ENCODE data around the gene CSE1L. TPM values are rescaled to one million over a fixed set of nuclear protein-coding genes. Genes with fewer than 3 reads are reported as not detected.
"Not testable (repeated sequence)": the region's sequence is repeated elsewhere in the genome, so short reads cannot be mapped to it uniquely, and the experiment has no call there.

Gene CSE1L
- total RNA-seq, 3 donors from 2014 or later, result 22.4 to 40.0 (median 32.9) TPM

- intact Hi-C loops (cut with DNase I, micrococcal nuclease), result no loop called here
- no peak overlapping the region for H3K4me3 ChIP-seq
- no peaks in the 10 kb centered on the region for H3K9me3 ChIP-seq
- no peaks in the 10 kb centered on the region for H3K4me1 ChIP-seq (ENCODE audit: low read depth)
- DNase-seq (no peak), ATAC-seq (no peak)
- H3K36me3 ChIP-seq (ENCODE audit: low read depth), result no peaks in the 10 kb centered on the region
- TF ChIP-seq CTCF (IDR thresholded peaks at IDR 0.05), result no peak
These were observed 52.0 kb downstream of the CSE1L start for GRCh38 chr20:49098136-49098535.

- Histone ChIP-seq H3K9me3 (no peaks in the 10 kb centered on the region), H3K4me1 (ENCODE audit: low read depth) (no peaks in the 10 kb centered on the region), H3K36me3 (ENCODE audit: low read depth) (no peaks in the 10 kb centered on the region), H3K4me3 (no peak overlapping the region)
- DNase-seq (no peak), ATAC-seq (no peak)
- no peak for TF ChIP-seq CTCF (IDR thresholded peaks at IDR 0.05)
- intact Hi-C loops (cut with DNase I, micrococcal nuclease), result no loop called here
These were observed 52.9 kb downstream of the CSE1L start for GRCh38 chr20:49099011-49099410.

- intact Hi-C loops (cut with DNase I, micrococcal nuclease); H3K4me3 ChIP-seq; H3K9me3 ChIP-seq; DNase-seq; H3K36me3 ChIP-seq (ENCODE audit: low read depth); ATAC-seq; H3K4me1 ChIP-seq (ENCODE audit: low read depth): not testable (repeated sequence)
These were observed 54.2 kb downstream of the CSE1L start for GRCh38 chr20:49100292-49100691.

GRCh38 chr20:49100972-49101371, 54.9 kb downstream of the CSE1L start:
- no peaks in the 10 kb centered on the region for H3K4me1 ChIP-seq (ENCODE audit: low read depth)
- intact Hi-C loops (cut with DNase I, micrococcal nuclease), result no loop called here
- H3K36me3 ChIP-seq (ENCODE audit: low read depth), result no peaks in the 10 kb centered on the region
- no peak overlapping the region for H3K4me3 ChIP-seq
- TF ChIP-seq CTCF (IDR thresholded peaks at IDR 0.05), result no peak
- ATAC-seq, result peak; percentile 28
- DNase-seq, result no peak
- no peaks in the 10 kb centered on the region for H3K9me3 ChIP-seq

GRCh38 chr20:49103019-49103418, 56.9 kb downstream of the CSE1L start:
- no peak for TF ChIP-seq CTCF (IDR thresholded peaks at IDR 0.05)
- Histone ChIP-seq H3K9me3 (no peaks in the 10 kb centered on the region), H3K4me1 (ENCODE audit: low read depth) (no peaks in the 10 kb centered on the region), H3K36me3 (ENCODE audit: low read depth) (no peaks in the 10 kb centered on the region), H3K4me3 (no peak overlapping the region)
- ATAC-seq (no peak), DNase-seq (no peak)
- intact Hi-C loops (cut with DNase I, micrococcal nuclease), result no loop called here

GRCh38 chr20:49103647-49104364, 57.7 kb downstream of the CSE1L start:
- Histone ChIP-seq H3K9me3 (no peaks in the 10 kb centered on the region), H3K36me3 (ENCODE audit: low read depth) (no peaks in the 10 kb centered on the region), H3K4me1 (ENCODE audit: low read depth) (no peaks in the 10 kb centered on the region), H3K4me3 (no peak overlapping the region)
- no peak for TF ChIP-seq CTCF (IDR thresholded peaks at IDR 0.05)
- intact Hi-C loops (cut with DNase I, micrococcal nuclease), result no loop called here
- DNase-seq (no peak), ATAC-seq (no peak)

All from mucosa of descending colon (tissue), 3 donors.